Measurements from ENCODE around the gene PELI1. TPM values are rescaled to one million over a fixed set of nuclear protein-coding genes. Genes with fewer than 3 reads are reported as not detected.

Gene PELI1
- total and polyA plus RNA-seq, 8 donors = 6.9 to 165 (median 27.5) TPM

DNA sequence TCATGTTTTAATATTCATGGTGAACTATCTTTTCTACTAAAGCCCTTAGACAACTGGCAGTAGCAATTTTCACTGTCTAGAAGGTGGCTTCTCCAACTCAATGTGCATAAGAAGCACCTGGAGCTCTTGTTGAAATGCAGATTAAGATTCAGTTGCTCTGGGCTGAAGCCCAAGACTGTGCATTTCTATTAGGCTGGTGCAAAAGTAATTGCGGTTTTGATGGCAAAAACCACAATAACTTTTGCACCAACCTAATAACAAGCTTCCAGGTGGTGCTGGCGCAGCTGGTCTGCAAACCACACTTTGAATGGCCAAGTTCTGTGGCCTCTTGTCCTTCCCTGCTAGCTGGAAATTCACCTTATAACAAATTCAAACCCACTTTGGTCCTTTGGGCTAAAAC lies 98.3 kb downstream of the PELI1 start:
- Histone ChIP-seq H3K36me3 (no peaks in the 10 kb centered on the region), H3K27ac (no peak overlapping the region), H3K9me3 (no peaks in the 10 kb centered on the region), H3K4me3 (no peak overlapping the region), H3K27me3 (no peaks in the 10 kb centered on the region), H3K4me1 (peaks cover 0 to 8% (median 0%) of the 10 kb centered on the region in 4 donors)
- intact Hi-C loops (cut with DNase I; ENCODE audit: low total_unique reads) = loop anchor here (5.0 kb wide), 1 partner anchor 266 kb away; no protein-coding TSS in a partner anchor
- DNase-seq = no peak
- WGBS, 5 donors = 93 to 96% (median 95%) methylated on average over 2 of the region's 2 CpGs
- TF ChIP-seq EP300 (IDR thresholded peaks at IDR 0.05) (no peak), POLR2AphosphoS5 (IDR thresholded peaks at IDR 0.05) (no peak), POLR2A (IDR thresholded peaks at IDR 0.05) (no peak)
- TF ChIP-seq, protein P1, sequence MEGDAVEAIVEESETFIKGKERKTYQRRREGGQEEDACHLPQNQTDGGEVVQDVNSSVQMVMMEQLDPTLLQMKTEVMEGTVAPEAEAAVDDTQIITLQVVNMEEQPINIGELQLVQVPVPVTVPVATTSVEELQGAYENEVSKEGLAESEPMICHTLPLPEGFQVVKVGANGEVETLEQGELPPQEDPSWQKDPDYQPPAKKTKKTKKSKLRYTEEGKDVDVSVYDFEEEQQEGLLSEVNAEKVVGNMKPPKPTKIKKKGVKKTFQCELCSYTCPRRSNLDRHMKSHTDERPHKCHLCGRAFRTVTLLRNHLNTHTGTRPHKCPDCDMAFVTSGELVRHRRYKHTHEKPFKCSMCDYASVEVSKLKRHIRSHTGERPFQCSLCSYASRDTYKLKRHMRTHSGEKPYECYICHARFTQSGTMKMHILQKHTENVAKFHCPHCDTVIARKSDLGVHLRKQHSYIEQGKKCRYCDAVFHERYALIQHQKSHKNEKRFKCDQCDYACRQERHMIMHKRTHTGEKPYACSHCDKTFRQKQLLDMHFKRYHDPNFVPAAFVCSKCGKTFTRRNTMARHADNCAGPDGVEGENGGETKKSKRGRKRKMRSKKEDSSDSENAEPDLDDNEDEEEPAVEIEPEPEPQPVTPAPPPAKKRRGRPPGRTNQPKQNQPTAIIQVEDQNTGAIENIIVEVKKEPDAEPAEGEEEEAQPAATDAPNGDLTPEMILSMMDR (IDR thresholded peaks at IDR 0.05) = no peak

Other genes with a start within 250 kb of the PELI1 start
- gene VPS54, start 125.0 kb downstream of the PELI1 start, total RNA-seq = 10 to 100 TPM in 3 of 5 donors, 1 to 10 TPM in 2; 3.2 to 58.9 (median 13.8) TPM
- gene VPS54, start 125.0 kb downstream of the PELI1 start, polyA plus RNA-seq = 10 to 100 TPM; 10.1 to 16.8 (median 12.3) TPM

All from stomach (tissue), 9 donors.